H1 (cell line): ENCODE measurements around the gene ITGA11. TPM values are rescaled to one million over a fixed set of nuclear protein-coding genes. Genes with fewer than 3 reads are reported as not detected.

Experiments used
- CTCF ChIA-PET: fragments of 300-600 bp; sonication (Branson Sonifier 250); formaldehyde crosslinking; loops from one replicate; lab custom pipeline; 2021; ENCODE audit not compliant: partially characterized antibody; lab: Charles Lee
- POLR2A ChIA-PET: fragments of 300-600 bp; sonication (Branson Sonifier 250); formaldehyde crosslinking; loops from one replicate; lab custom pipeline; 2021; ENCODE audit warnings: inconsistent platforms; ENCODE audit not compliant: partially characterized antibody; lab: Charles Lee
- DNase-seq, 2 experiments: peaks; one replicate each; pipeline versions ENCODE4 v3.0.0 to v3.0.0-alpha.2; 2010 to 2022; ENCODE audit warnings: low spot score in 2 of 2, low read depth in 1 of 2, mixed read lengths in 1 of 2
- FAIRE-seq: peaks from 2 replicates; lab custom pipeline; 2011; peaks lifted over from hg19 to GRCh38; lab: Jason Lieb, UNC
- H2AFZ ChIP-seq: 2 replicates; pipeline ENCODE4 v1.8.1; 2012; ENCODE audit warnings: low read length, inconsistent platforms
- H2AK5ac ChIP-seq: 2 replicates; pipeline ENCODE4 v1.6.1; 2013; ENCODE audit warnings: low read depth, low read length
- H2BK120ac ChIP-seq: replicated peaks from 2 replicates; pipeline ENCODE3; 2013; ENCODE audit warnings: low read depth, low read length, inconsistent platforms
- H2BK12ac ChIP-seq: 2 replicates; pipeline ENCODE4 v1.6.1; 2013; ENCODE audit warnings: low read depth, low read length
- H2BK15ac ChIP-seq: 2 replicates; pipeline ENCODE4 v1.6.1; 2013; ENCODE audit warnings: low read length
- H2BK20ac ChIP-seq: 2 replicates; pipeline ENCODE4 v1.6.1; 2013; ENCODE audit warnings: low read length
- H2BK5ac ChIP-seq: 2 replicates; pipeline ENCODE4 v1.6.1; 2013; ENCODE audit warnings: low read depth, low read length
- H3K14ac ChIP-seq: 2 replicates; pipeline ENCODE4 v1.6.1; 2013; ENCODE audit warnings: inconsistent platforms; ENCODE audit not compliant: insufficient read length
- H3K18ac ChIP-seq: 2 replicates; pipeline ENCODE4 v1.6.1; 2013; ENCODE audit warnings: low read length; ENCODE audit errors: extremely low read depth
- H3K23ac ChIP-seq: 2 replicates; pipeline ENCODE4 v1.6.1; 2013; ENCODE audit warnings: inconsistent platforms; ENCODE audit not compliant: insufficient read length
- H3K23me2 ChIP-seq: 2 replicates; pipeline ENCODE4 v1.6.1; 2013; ENCODE audit warnings: low read depth, low read length
- H3K27ac ChIP-seq: 2 replicates; pipeline ENCODE4 v1.6.1; 2011; ENCODE audit warnings: low read depth, low read length, inconsistent platforms
- H3K27me3 ChIP-seq, 4 experiments: replicated peaks in 1 of 4; 1 replicate in 1 of 4; 2 replicates in 3 of 4; pipeline versions ENCODE4 v1.6.1 to v1.8.1; 2011 to 2013; ENCODE audit warnings: low read length in 3 of 4, mild to moderate bottlenecking in 3 of 4, inconsistent platforms in 2 of 4, mixed read lengths in 2 of 4, moderate library complexity in 1 of 4; ENCODE audit not compliant: control insufficient read depth in 3 of 4, insufficient read depth in 3 of 4; ENCODE audit errors: extremely low read depth in 1 of 4
- H3K36me3 ChIP-seq, 4 experiments: 2 replicates each; pipeline versions ENCODE4 v1.6.1 to v1.8.1; 2011 to 2013; ENCODE audit warnings: mild to moderate bottlenecking in 4 of 4, low read length in 3 of 4, moderate library complexity in 2 of 4, control low read depth in 1 of 4, inconsistent platforms in 1 of 4; ENCODE audit not compliant: insufficient read depth in 4 of 4, control insufficient read depth in 2 of 4
- H3K4ac ChIP-seq: replicated peaks from 2 replicates; pipeline ENCODE3; 2013; ENCODE audit warnings: low read length, low read depth, mixed read lengths, inconsistent platforms; ENCODE audit not compliant: insufficient read length
- H3K4me1 ChIP-seq, 4 experiments: replicated peaks in 1 of 4; 1 replicate in 1 of 4; 2 replicates in 3 of 4; pipeline versions ENCODE4 v1.6.1 to v1.8.1; 2011 to 2013; ENCODE audit warnings: low read length in 3 of 4, inconsistent platforms in 2 of 4, mixed read lengths in 1 of 4; ENCODE audit not compliant: insufficient read depth in 4 of 4, control insufficient read depth in 3 of 4
- H3K4me2 ChIP-seq, 2 experiments: 2 replicates each; pipeline versions ENCODE4 v1.6.1 to v1.8.1; 2011 to 2013; ENCODE audit warnings: low read depth in 2 of 2, low read length in 2 of 2, control low read depth in 1 of 2, inconsistent platforms in 1 of 2, mild to moderate bottlenecking in 1 of 2; ENCODE audit not compliant: insufficient read depth in 1 of 2
- H3K4me3 ChIP-seq, 4 experiments: fragments of 200-600, 300-600 bp in 1 of 4; sonication (generic), shearing (Covaris generic), sonication (Bioruptor Twin) in 1 of 4; 2 replicates each; pipeline versions ENCODE4 v1.5.1 to v1.8.1; 2011 to 2016; ENCODE audit warnings: low read length in 4 of 4, low read depth in 3 of 4, control low read depth in 2 of 4, inconsistent platforms in 2 of 4, mild to moderate bottlenecking in 2 of 4, mixed read lengths in 1 of 4, moderate library complexity in 1 of 4; ENCODE audit not compliant: insufficient read depth in 2 of 4; ENCODE audit errors: extremely low read depth in 1 of 4
- H3K56ac ChIP-seq: replicated peaks from 2 replicates; pipeline ENCODE3; 2013; ENCODE audit warnings: low read depth, mild to moderate bottlenecking, mixed read lengths, low read length, inconsistent platforms; ENCODE audit not compliant: insufficient read length
- H3K79me1 ChIP-seq: 2 replicates; pipeline ENCODE4 v1.6.1; 2013; ENCODE audit warnings: low read depth, low read length, control low read depth
- H3K79me2 ChIP-seq, 2 experiments: 2 replicates each; pipeline versions ENCODE4 v1.6.1 to v1.8.1; 2012 to 2013; ENCODE audit warnings: low read length in 2 of 2, mild to moderate bottlenecking in 2 of 2, inconsistent platforms in 1 of 2; ENCODE audit not compliant: insufficient read depth in 2 of 2, control insufficient read depth in 1 of 2
- H3K9ac ChIP-seq, 4 experiments: replicated peaks in 1 of 4; 1 replicate in 1 of 4; 2 replicates in 3 of 4; pipeline versions ENCODE4 v1.6.1 to v1.8.1; 2011 to 2013; ENCODE audit warnings: low read depth in 3 of 4, low read length in 3 of 4, control low read depth in 2 of 4, mild to moderate bottlenecking in 2 of 4, moderate library complexity in 2 of 4, inconsistent platforms in 1 of 4; ENCODE audit errors: extremely low read depth in 1 of 4
- H3K9me3 ChIP-seq, 2 experiments: 2 replicates each; pipeline versions ENCODE4 v1.6.1 to v1.8.1; 2012 to 2013; ENCODE audit warnings: mild to moderate bottlenecking in 2 of 2, moderate library complexity in 2 of 2, control low read depth in 1 of 2, inconsistent platforms in 1 of 2, low read depth in 1 of 2, low read length in 1 of 2, mixed read lengths in 1 of 2; ENCODE audit not compliant: insufficient read depth in 2 of 2
- H4K20me1 ChIP-seq, 2 experiments: replicated peaks in 1 of 2; 2 replicates each; pipeline versions ENCODE3 to v1.8.1; 2011 to 2013; ENCODE audit warnings: inconsistent platforms in 2 of 2, low read length in 2 of 2, mild to moderate bottlenecking in 1 of 2; ENCODE audit not compliant: insufficient read depth in 2 of 2, control insufficient read depth in 1 of 2
- H4K5ac ChIP-seq: 2 replicates; pipeline ENCODE4 v1.6.1; 2013; ENCODE audit warnings: low read length, low read depth, mixed read lengths, inconsistent platforms; ENCODE audit not compliant: insufficient read length
- H4K8ac ChIP-seq: 2 replicates; pipeline ENCODE4 v1.8.0; 2013; ENCODE audit warnings: mild to moderate bottlenecking, moderate library complexity, low read length, inconsistent platforms; ENCODE audit not compliant: insufficient read depth; ENCODE audit errors: extremely low read depth
- H4K91ac ChIP-seq: replicated peaks from 2 replicates; pipeline ENCODE3; 2013; ENCODE audit warnings: low read length, mixed read lengths, inconsistent platforms; ENCODE audit not compliant: insufficient read length
- KDM1A ChIP-seq: fragments of 200-600, 300-600 bp; sonication (generic); IDR thresholded peaks from 2 replicates; pipeline ENCODE4 v1.7.1; 2016; ENCODE audit warnings: mild to moderate bottlenecking, low read length, borderline replicate concordance
- KDM4A ChIP-seq: IDR thresholded peaks from one replicate; pipeline ENCODE4 v1.7.1; 2012; ENCODE audit warnings: low read depth, mild to moderate bottlenecking, moderate library complexity, low read length, inconsistent platforms; ENCODE audit not compliant: severe bottlenecking
- NRF1 ChIP-seq: IDR thresholded peaks from 2 replicates; pipeline ENCODE4 v1.6.1; 2011; ENCODE audit warnings: mild to moderate bottlenecking, low read depth, low read length, improper control_type of control experiment
- RAD21 ChIP-seq, 2 experiments: IDR thresholded peaks in 1 of 2; conservative IDR thresholded peaks in 1 of 2; 2 replicates each; pipeline ENCODE4 v1.6.1; 2011; ENCODE audit warnings: low read depth in 2 of 2, low read length in 2 of 2, improper control_type of control experiment in 1 of 2, inconsistent platforms in 1 of 2, mild to moderate bottlenecking in 1 of 2, moderate library complexity in 1 of 2
- WGBS, 2 experiments: shearing (Covaris generic) in 1 of 2; methylation state at CpG; one replicate each; pipeline versions ENCODE4 v1.1.6 to v1.1.7; 2013 to 2015; ENCODE audit warnings: low lambda C conversion rate in 2 of 2, mixed read lengths in 2 of 2, inconsistent platforms in 1 of 2, low coverage in 1 of 2, missing lambda C conversion rate in 1 of 2; ENCODE audit not compliant: insufficient replicate concordance in 2 of 2, insufficient coverage in 1 of 2, insufficient read length in 1 of 2; ENCODE audit errors: extremely low coverage in 1 of 2, missing lambda C conversion rate in 1 of 2; 5-methylcytosine and 5-hydroxymethylcytosine counted together
- polyA plus RNA-seq, 7 experiments: library from polyadenylated mRNA; depleted of rRNA in 3 of 7; stranded (reverse) in 5 of 7; unstranded in 2 of 7; fragments of >200 nt in 5 of 7; fragments of 200-250 nt in 2 of 7; gene quantifications; 1 replicate in 5 of 7; 2 replicates in 1 of 7; 4 replicates in 1 of 7; pipeline versions ENCODE4 v1.2.1 to v1.2.3, GENCODE V29; 2011 to 2013; ENCODE audit warnings: missing spikeins in 2 of 7, mixed read lengths in 2 of 7
- total RNA-seq: library from RNA; stranded (reverse); fragmentation: NEBNext Ultra II Directional; extraction: Animal tissue kit (Norgen Biotek cat#: 25700); gene quantifications from 2 replicates; pipeline ENCODE4 v1.2.1, GENCODE V29; 2021

Gene ITGA11
- total and polyA plus RNA-seq, 2 of the 8 experiments (the other 6 are each of a cell fraction or from before 2014, with no cell fraction given), result 0.05 to 0.06 TPM

GRCh38 chr15:68311464-68311835, 120.5 kb downstream of the ITGA11 start:
- ChIA-PET CTCF (interaction anchor here (1.0 to 4.3 kb wide), 8 partner anchors 11 to 71 kb away, joined by 3 to 13 read pairs (median 7); no protein-coding TSS in a partner anchor), POLR2A (interaction anchor here (1.3 to 2.6 kb wide), 2 partner anchors 31 to 34 kb away, joined by 6 to 7 read pairs; partner anchors contain the start of gene FEM1B)
- H3K79me2 ChIP-seq, result no peaks in the 10 kb centered on the region
- no peaks in the 10 kb centered on the region for H3K9me3 ChIP-seq
- no peak overlapping the region for H3K4me3 ChIP-seq
- no peak overlapping the region for H4K5ac ChIP-seq
- H3K4ac ChIP-seq, result no peak overlapping the region
- no peak overlapping the region for H3K9ac ChIP-seq
- H4K8ac ChIP-seq, result no peak overlapping the region
- no peak overlapping the region for H2BK20ac ChIP-seq
- H3K18ac ChIP-seq, result no peak overlapping the region
- no peak overlapping the region for H2BK5ac ChIP-seq
- no peak overlapping the region for H3K4me2 ChIP-seq
- no peaks in the 10 kb centered on the region for H3K27me3 ChIP-seq
- H2AK5ac ChIP-seq, result no peak overlapping the region
- H3K4me1 ChIP-seq, result peaks cover 0 to 24% (median 16%) of the 10 kb centered on the region in 4 experiments; a peak in 6 of 7 replicates
- H3K14ac ChIP-seq, result no peak overlapping the region
- H3K79me1 ChIP-seq, result no peaks in the 10 kb centered on the region
- no peak overlapping the region for H3K56ac ChIP-seq
- H2BK12ac ChIP-seq, result no peak overlapping the region
- no peak overlapping the region for H3K23ac ChIP-seq
- no peak overlapping the region for H2BK120ac ChIP-seq
- WGBS, 2 experiments, result 91% methylated on average over 3 of the region's 3 CpGs; no CpG with 5 or more reads in 1 of the 2 experiments
- H4K20me1 ChIP-seq, result no peaks in the 10 kb centered on the region
- H3K27ac ChIP-seq, result no peak overlapping the region
- H3K36me3 ChIP-seq, result no peaks in the 10 kb centered on the region
- DNase-seq (peak in 1 of 2 experiments; percentile 36), FAIRE-seq (no peak)
- no peaks in the 10 kb centered on the region for H3K23me2 ChIP-seq
- H2BK15ac ChIP-seq, result no peak overlapping the region
- no peak overlapping the region for H4K91ac ChIP-seq
- TF ChIP-seq RAD21 (IDR thresholded peaks at IDR 0.05 in 1 of 2, conservative IDR thresholded peaks at IDR 0.05 in 1 of 2; ENCODE audit: low read depth in 2 of 2, low read length in 2 of 2) (no peak), NRF1 (no peak), KDM1A (no peak), KDM4A (no peak)
- H2AFZ ChIP-seq, result no peak overlapping the region
